RKO (cell line): ENCODE data around the gene TOPORS.

Experiments
- DNase-seq: peaks from one replicate; pipeline ENCODE4 v3.0.0-alpha.2; 2016; ENCODE audit warnings: low spot score

The TOPORS gene

DNA sequence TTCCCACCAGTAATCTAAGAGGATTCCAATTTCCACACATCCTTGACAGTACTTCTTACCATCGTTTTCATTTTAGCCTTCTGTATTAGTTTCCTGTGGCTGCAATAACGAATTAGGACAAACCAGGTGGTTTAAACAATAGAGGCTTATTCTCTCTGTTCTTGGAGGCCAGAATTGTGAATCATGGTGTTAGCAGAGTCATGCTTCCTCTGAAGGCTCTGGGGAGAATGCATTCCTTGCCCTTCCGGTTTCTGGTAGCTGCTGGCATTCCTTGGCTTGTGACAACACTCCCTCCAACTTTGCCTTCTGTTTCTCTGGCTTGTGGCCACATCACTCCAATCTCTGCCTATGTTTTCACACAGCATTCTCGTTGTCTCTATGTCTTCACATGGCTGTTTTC is 49.9 kb downstream of the TOPORS start:
- peak; percentile 49 for DNase-seq

DNA sequence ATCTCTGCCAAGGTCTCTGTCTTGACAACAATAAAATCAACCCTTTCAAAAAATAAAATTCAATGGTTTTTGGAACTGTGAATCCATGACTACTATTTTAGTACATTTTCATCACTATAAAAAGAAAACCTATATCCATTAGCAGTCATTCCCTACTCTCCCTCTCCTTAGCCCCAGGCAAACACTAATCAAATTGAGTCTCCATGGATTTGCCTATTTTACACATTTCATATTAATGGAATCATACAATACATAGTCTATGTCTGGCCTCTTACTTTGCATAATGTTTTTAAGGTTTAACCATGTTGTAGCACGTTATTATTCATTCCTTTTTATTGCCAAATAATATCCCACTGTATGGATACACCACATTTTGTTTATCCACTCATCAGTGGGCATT is 50.5 kb downstream of the TOPORS start:
- no peak for DNase-seq

DNA sequence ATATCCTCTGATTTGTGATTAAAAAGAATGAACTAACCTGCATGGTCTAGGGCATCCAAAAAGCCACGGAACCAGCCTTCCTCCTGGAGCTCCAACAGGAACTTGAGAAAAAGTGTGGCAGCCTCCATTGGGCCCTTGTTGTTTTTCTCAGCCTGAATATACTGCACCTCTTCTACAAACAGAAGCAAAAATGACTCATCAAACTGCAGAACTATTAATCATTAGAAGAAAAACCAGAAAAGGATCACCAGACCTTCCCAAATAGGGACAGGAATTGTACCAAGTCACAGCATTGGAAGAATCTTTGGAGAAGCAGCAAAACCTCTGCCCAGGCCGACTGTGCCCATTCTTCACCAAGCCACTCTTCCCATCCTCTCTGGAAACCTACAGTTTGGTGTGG is 51.6 kb downstream of the TOPORS start:
- no peak for DNase-seq

DNA sequence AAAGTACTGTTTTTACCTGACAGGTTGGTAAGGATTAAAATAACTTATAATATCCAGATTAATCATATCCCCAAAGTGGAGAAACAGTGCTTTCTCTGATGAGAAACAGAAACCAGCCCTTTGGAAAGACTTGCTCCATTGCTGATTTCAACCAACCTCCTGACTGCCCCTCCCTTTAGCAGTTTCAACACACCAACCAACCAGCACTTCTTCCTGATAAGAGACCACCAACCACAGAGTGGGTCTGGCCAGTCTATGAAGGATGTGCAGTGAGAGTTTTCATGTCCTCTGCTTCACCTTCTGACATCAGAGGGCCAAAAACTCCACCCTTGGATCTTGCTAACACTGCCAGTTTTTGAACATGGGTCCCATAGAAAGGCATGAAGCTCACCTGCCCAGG is 54.5 kb downstream of the TOPORS start:
- no peak for DNase-seq

DNA sequence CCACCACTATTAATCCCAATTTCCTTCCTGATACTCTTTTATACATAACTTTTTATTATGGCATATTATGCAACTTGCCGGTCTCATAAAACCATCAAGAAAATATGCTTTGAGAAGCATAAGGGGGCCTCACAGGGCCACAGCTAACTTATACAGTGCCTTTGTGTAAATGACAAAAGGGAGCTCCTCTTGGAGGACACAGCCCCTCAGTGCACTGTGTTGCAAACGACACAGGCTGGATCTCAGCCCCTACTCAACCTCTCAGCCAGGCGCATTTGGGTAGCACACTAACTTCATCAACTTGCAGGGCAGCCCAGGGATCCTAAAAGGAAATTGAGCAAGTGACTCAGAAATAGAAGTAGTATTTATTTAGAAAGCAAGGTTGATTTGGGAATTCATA is 61.8 kb downstream of the TOPORS start:
- DNase-seq = no peak
